ENCODE data around the gene RNASEH2C. TPM values are rescaled to one million over a fixed set of nuclear protein-coding genes. Genes with fewer than 3 reads are reported as not detected.

Gene RNASEH2C
- polyA plus RNA-seq, 1 donor (not counting 4 experiments of a cell fraction or from before 2014, with no cell fraction given): 18.5 TPM

DNA sequence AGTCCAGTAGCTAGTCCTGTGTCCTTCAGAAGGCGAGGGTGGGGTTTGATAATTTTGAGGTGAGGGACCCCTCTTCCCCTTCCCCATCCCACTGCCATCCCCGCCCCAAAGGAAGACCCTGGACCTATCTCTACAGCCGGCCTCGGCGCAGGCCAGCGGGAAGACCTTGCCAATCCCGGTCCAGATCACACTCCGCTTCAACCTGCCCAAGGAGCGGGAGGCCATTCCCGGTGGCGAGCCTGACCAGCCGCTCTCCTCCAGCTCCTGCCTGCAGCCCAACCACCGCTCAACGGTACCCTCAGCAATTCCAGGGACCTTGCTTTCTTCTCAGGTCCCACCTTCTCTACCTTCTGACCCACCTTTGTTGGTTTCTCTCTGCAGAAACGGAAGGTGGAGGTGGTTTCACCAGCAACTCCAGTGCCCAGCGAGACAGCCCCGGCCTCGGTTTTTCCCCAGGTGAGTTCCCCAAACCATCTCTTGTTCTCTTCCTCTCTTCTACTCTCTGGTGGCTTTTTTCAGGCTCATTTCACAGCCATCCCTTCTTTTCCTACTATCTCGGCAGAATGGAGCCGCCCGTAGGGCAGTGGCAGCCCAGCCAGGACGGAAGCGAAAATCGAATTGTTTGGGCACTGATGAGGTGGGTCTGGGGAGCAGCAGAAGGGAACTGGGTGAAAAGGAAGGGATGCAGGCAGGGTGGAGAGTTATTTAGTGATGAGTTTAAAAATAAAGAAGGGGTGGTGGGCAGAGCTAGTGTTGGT is 7.2 kb downstream of the RNASEH2C start:
- H3K79me2 ChIP-seq (ENCODE audit: control insufficient read depth, insufficient read depth, low read length): peaks cover 16% of the 10 kb centered on the region
- no peak overlapping the region for H2AFZ ChIP-seq (ENCODE audit: control insufficient read depth, low read length)
- no peak for TF ChIP-seq CTCF (optimal IDR thresholded peaks at IDR 0.05 in 1 of 3, IDR thresholded peaks at IDR 0.05 in 1 of 3, conservative IDR thresholded peaks at IDR 0.05 in 1 of 3; ENCODE audit: extremely low read depth in 1 of 3, insufficient read depth in 2 of 3, low read length in 3 of 3)
- TF ChIP-seq EZH2 (IDR thresholded peaks at IDR 0.05; ENCODE audit: low read length): no peak
- H3K27ac ChIP-seq (ENCODE audit: control insufficient read depth, insufficient read depth, low read length): no peak overlapping the region
- FAIRE-seq (no peak), DNase-seq (ENCODE audit: low read depth, low spot score) (no peak)
- dilution Hi-C loops (cut with MboI; ENCODE audit: extremely low pct_ligation_motif_present, low sequenced_read_pairs): no loop called here
- H3K9me1 ChIP-seq (ENCODE audit: control insufficient read depth, extremely low read depth, insufficient read depth, low read length): no peaks in the 10 kb centered on the region
- H3K4me2 ChIP-seq (ENCODE audit: control insufficient read depth, extremely low read depth, insufficient read depth, low read depth, low read length): peak overlapping the region; percentile 85
- no peaks in the 10 kb centered on the region for H3K27me3 ChIP-seq (ENCODE audit: control insufficient read depth, extremely low read depth, insufficient read depth, low read length)
- no peaks in the 10 kb centered on the region for H3K9me3 ChIP-seq (ENCODE audit: control insufficient read depth, low read depth, low read length)
- no peaks in the 10 kb centered on the region for H4K20me1 ChIP-seq (ENCODE audit: control insufficient read depth, extremely low read depth, insufficient read depth, low read length)
- peaks cover 33 to 37% of the 10 kb centered on the region in 2 experiments for H3K36me3 ChIP-seq (ENCODE audit: control insufficient read depth in 2 of 2, extremely low read depth in 1 of 2, insufficient read depth in 2 of 2, low read length in 2 of 2)
- peak overlapping the region in 1 of 3 experiments; percentile 67 for H3K4me3 ChIP-seq (ENCODE audit: control insufficient read depth in 2 of 3, extremely low read depth in 1 of 3, insufficient read depth in 2 of 3, low read depth in 1 of 3, low read length in 3 of 3)
- peaks cover 5% of the 10 kb centered on the region for H3K4me1 ChIP-seq (ENCODE audit: control insufficient read depth, extremely low read depth, insufficient read depth, low read length)
- no peak overlapping the region for H3K9ac ChIP-seq (ENCODE audit: control insufficient read depth, extremely low read depth, insufficient read depth, low read length)

- Histone ChIP-seq H3K36me3 (ENCODE audit: control insufficient read depth in 2 of 2, extremely low read depth in 1 of 2, insufficient read depth in 2 of 2, low read length in 2 of 2) (peaks cover 28 to 34% of the 10 kb centered on the region in 2 experiments), H3K27ac (ENCODE audit: control insufficient read depth, insufficient read depth, low read length) (peak overlapping the region; percentile 99), H3K9me1 (ENCODE audit: control insufficient read depth, extremely low read depth, insufficient read depth, low read length) (no peaks in the 10 kb centered on the region), H3K4me2 (ENCODE audit: control insufficient read depth, extremely low read depth, insufficient read depth, low read depth, low read length) (peak overlapping the region; percentile 85), H3K4me3 (ENCODE audit: control insufficient read depth in 2 of 3, extremely low read depth in 1 of 3, insufficient read depth in 2 of 3, low read depth in 1 of 3, low read length in 3 of 3) (peak overlapping the region; percentile 66 to 75 (median 67)), H3K9ac (ENCODE audit: control insufficient read depth, extremely low read depth, insufficient read depth, low read length) (peak overlapping the region; percentile 94), H4K20me1 (ENCODE audit: control insufficient read depth, extremely low read depth, insufficient read depth, low read length) (no peaks in the 10 kb centered on the region), H2AFZ (ENCODE audit: control insufficient read depth, low read length) (no peak overlapping the region), H3K4me1 (ENCODE audit: control insufficient read depth, extremely low read depth, insufficient read depth, low read length) (peaks cover 5% of the 10 kb centered on the region), H3K9me3 (ENCODE audit: control insufficient read depth, low read depth, low read length) (no peaks in the 10 kb centered on the region), H3K79me2 (ENCODE audit: control insufficient read depth, insufficient read depth, low read length) (peaks cover 11% of the 10 kb centered on the region), H3K27me3 (ENCODE audit: control insufficient read depth, extremely low read depth, insufficient read depth, low read length) (no peaks in the 10 kb centered on the region)
- DNase-seq (ENCODE audit: low read depth, low spot score) (no peak), FAIRE-seq (no peak)
- TF ChIP-seq CTCF (optimal IDR thresholded peaks at IDR 0.05 in 1 of 3, IDR thresholded peaks at IDR 0.05 in 1 of 3, conservative IDR thresholded peaks at IDR 0.05 in 1 of 3; ENCODE audit: extremely low read depth in 1 of 3, insufficient read depth in 2 of 3, low read length in 3 of 3) (no peak), EZH2 (IDR thresholded peaks at IDR 0.05; ENCODE audit: low read length) (no peak)
- dilution Hi-C loops (cut with MboI; ENCODE audit: extremely low pct_ligation_motif_present, low sequenced_read_pairs): no loop called here
Measured at GRCh38 chr11:65712633-65713076, 7.9 kb downstream of the RNASEH2C start.

Data from keratinocyte (primary cell).